Bronchial epithelial cell (primary cell): ENCODE results near the gene LCE1D. TPM values are rescaled to one million over a fixed set of nuclear protein-coding genes. Genes with fewer than 3 reads are reported as not detected.

ENCODE experiments used
- DNase-seq: peaks from one replicate; pipeline ENCODE4 v3.0.0-alpha.2; 2010; ENCODE audit warnings: low read depth
- FAIRE-seq: peaks from 2 replicates; lab custom pipeline; 2011; peaks lifted over from hg19 to GRCh38; lab: Jason Lieb, UNC
- H3K27me3 ChIP-seq: 2 replicates; pipeline ENCODE4 v1.5.1; 2011; ENCODE audit warnings: low read length; ENCODE audit not compliant: control insufficient read depth, insufficient read depth
- H3K36me3 ChIP-seq: 2 replicates; pipeline ENCODE4 v1.5.1; 2011; ENCODE audit warnings: low read length; ENCODE audit not compliant: control insufficient read depth, insufficient read depth
- H3K4me3 ChIP-seq: 2 replicates; pipeline ENCODE4 v1.5.1; 2011; ENCODE audit warnings: mild to moderate bottlenecking, low read depth, low read length, control low read depth
- total RNA-seq: library from RNA; depleted of rRNA; stranded (reverse); fragments of >200 nt; gene quantifications from 2 replicates; pipeline ENCODE4 v1.2.1, GENCODE V29; 2014
- TF ChIP-seq, protein P1 (sequence below): IDR thresholded peaks from 2 replicates; pipeline ENCODE4 v1.5.1; 2011; ENCODE audit warnings: mild to moderate bottlenecking, moderate library complexity, low read length, control low read depth, inconsistent platforms; ENCODE audit not compliant: insufficient read depth, severe bottlenecking

The LCE1D gene
- total RNA-seq, 1 donor from 2014 or later = not detected

DNA sequence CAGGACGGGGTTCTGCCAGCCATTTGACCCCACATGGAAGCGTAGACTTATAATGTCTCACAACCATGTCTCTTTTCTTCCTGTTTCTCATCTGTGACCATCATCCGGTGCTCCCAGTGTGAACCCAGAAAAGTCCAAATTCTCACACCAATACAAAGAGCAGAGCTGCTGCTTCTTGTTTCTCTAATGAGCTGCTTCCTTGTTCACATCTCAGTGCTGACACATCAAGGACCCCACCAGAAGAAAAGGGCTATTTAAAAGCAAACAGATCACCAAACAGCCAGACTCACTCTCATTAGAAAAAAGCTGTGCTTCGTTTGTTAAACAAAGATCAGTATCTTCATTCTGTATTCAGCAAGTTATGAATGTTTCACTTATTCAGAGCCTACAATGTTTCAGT, 835 bp upstream of the LCE1D start:
- Histone ChIP-seq H3K36me3 (no peaks in the 10 kb centered on the region), H3K4me3 (no peak overlapping the region), H3K27me3 (peaks cover 1% of the 10 kb centered on the region)
- no peak for DNase-seq
- FAIRE-seq = no peak
- TF ChIP-seq, protein P1, sequence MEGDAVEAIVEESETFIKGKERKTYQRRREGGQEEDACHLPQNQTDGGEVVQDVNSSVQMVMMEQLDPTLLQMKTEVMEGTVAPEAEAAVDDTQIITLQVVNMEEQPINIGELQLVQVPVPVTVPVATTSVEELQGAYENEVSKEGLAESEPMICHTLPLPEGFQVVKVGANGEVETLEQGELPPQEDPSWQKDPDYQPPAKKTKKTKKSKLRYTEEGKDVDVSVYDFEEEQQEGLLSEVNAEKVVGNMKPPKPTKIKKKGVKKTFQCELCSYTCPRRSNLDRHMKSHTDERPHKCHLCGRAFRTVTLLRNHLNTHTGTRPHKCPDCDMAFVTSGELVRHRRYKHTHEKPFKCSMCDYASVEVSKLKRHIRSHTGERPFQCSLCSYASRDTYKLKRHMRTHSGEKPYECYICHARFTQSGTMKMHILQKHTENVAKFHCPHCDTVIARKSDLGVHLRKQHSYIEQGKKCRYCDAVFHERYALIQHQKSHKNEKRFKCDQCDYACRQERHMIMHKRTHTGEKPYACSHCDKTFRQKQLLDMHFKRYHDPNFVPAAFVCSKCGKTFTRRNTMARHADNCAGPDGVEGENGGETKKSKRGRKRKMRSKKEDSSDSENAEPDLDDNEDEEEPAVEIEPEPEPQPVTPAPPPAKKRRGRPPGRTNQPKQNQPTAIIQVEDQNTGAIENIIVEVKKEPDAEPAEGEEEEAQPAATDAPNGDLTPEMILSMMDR = no peak

DNA sequence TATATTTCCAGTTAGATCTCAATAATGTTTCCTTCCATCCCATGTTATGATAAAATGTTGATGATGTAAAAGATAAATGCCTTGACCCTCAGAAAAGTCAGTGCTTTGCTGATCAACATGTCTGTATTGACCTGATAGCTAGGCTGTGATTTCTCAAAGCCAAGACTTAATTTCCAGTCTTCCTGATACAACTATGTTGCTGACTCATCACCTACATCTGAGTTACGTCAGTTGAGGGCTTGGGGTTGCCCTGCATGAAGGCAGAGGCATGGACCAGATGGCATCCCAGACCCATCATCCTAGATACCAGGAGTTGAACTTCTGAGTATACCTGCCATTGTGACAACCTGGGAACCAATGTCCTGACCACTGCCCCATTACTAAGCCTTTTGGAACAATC, 4.8 kb downstream of the LCE1D start:
- FAIRE-seq (peak; percentile 55), DNase-seq (peak; percentile 37)
- H3K27me3 ChIP-seq = no peaks in the 10 kb centered on the region
- no peaks in the 10 kb centered on the region for H3K36me3 ChIP-seq
- TF ChIP-seq, protein P1 = no peak
- no peak overlapping the region for H3K4me3 ChIP-seq

DNA sequence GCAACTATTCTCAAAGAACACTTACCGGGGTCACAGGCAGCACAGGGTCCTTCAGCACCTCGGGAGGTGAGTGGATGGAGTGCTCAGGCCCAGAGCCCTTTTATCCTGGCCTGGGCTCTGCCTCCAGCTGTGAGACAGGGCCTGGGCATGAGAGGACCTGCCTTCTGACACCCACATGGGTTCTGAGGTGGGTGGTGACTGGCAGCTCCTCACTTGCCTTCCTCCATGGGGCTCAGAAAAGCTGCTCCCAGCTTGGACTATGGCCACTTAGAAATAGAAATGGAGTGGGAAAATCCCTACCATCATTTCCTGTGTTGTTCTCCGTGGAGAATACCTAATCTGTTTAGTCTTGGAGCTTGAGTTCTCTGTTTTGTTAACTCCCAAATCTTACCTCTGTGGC, 10.1 kb downstream of the LCE1D start, which contains the start of gene LCE1C:
Gene LCE1C (minus strand): TSS at position 76 of the 400 bp plus-strand sequence. CDS start 1,173 bp downstream, outside the sequence.
- H3K27me3 ChIP-seq = no peaks in the 10 kb centered on the region
- TF ChIP-seq, protein P1 = no peak
- no peaks in the 10 kb centered on the region for H3K36me3 ChIP-seq
- H3K4me3 ChIP-seq = no peak within 1 kb of the TSS
- DNase-seq = peak; percentile 89
- peak; percentile 43 for FAIRE-seq

DNA sequence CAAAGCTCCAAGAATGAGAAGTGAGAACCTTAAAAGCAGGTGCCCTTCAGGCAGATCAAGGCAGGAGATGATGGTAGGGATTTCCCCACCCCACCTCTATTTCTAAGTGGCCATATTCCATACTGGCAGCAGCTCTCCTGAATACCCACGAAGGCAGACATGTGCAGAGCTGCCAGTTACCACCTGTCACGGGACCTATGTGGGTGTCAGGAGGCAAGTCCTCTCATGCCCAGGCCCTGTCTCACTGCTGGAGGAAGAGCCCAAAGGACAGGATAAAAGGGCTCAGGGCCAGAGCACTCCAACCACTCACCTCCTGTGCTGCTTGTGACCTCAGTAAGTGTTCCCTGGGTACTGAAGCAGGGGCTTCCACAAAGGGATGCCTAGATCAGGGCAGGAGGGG, 14.5 kb downstream of the LCE1D start:
- peak; percentile 7 for FAIRE-seq
- TF ChIP-seq, protein P1 = no peak
- Histone ChIP-seq H3K4me3 (no peak overlapping the region), H3K36me3 (no peaks in the 10 kb centered on the region), H3K27me3 (no peaks in the 10 kb centered on the region)
- DNase-seq = peak; percentile 86

- Histone ChIP-seq H3K4me3 (no peak within 1 kb of the TSS), H3K36me3 (no peaks in the 10 kb centered on the region), H3K27me3 (no peaks in the 10 kb centered on the region)
- FAIRE-seq (no peak), DNase-seq (no peak)
- TF ChIP-seq, protein P1 = no peak
Observed at GRCh38 chr1:152811671-152812070, 15.2 kb downstream of the LCE1D start, which contains the start of gene LCE1B. Gene LCE1B (plus strand): TSS chr1:152811971. CDS start chr1:152812447, 476 bp downstream.

GRCh38 chr1:152817309-152817708, 20.8 kb downstream of the LCE1D start:
- TF ChIP-seq, protein P1 = no peak
- DNase-seq (peak; percentile 86), FAIRE-seq (no peak)
- Histone ChIP-seq H3K4me3 (no peak overlapping the region), H3K36me3 (no peaks in the 10 kb centered on the region), H3K27me3 (no peaks in the 10 kb centered on the region)
